HCT116 (cell line): ENCODE measurements around the gene TAGLN2. TPM values are rescaled to one million over a fixed set of nuclear protein-coding genes. Genes with fewer than 3 reads are reported as not detected.

ENCODE experiments used
- ATAC-seq: fragments of 200-7000 bp; cut with Tn5 transposase; 2 replicates; pipeline ENCODE4 v1.9.1; 2020; ENCODE audit warnings: mild to moderate bottlenecking, moderate library complexity
- Bru-seq: library from RNA; stranded (reverse); fragments of 400-500 nt; gene quantifications from one replicate; lab custom pipeline; 2021; lab: Mats Ljungman, UMichigan
- BruChase-seq, 2 experiments: library from RNA; stranded (reverse); fragments of 400-500 nt; gene quantifications; one replicate each; lab custom pipeline; 2021; lab: Mats Ljungman, UMichigan
- BruUV-seq: library from RNA; stranded (reverse); fragments of 400-500 nt; replicated peaks from 2 replicates; lab custom pipeline; 2021; lab: Mats Ljungman, UMichigan
- CTCF ChIA-PET: fragments of 300-600 bp; sonication (Branson Sonifier 250); formaldehyde crosslinking; loops from one replicate; lab custom pipeline; 2021; ENCODE audit warnings: antibody characterized with exemption; lab: Charles Lee
- POLR2A ChIA-PET: fragments of 300-600, 350-600 bp; sonication (Branson Sonifier 250); formaldehyde crosslinking; loops from one replicate; lab custom pipeline; 2021; ENCODE audit warnings: antibody characterized with exemption; lab: Charles Lee
- RAD21 ChIA-PET, 2 experiments: fragments of 300-600 bp; sonication (Branson Sonifier 250); formaldehyde crosslinking; loops; one replicate each; lab custom pipeline; 2023; ENCODE audit warnings: low total read pairs in 2 of 2; ENCODE audit not compliant: uncharacterized antibody in 2 of 2, unreplicated experiment in 2 of 2, low non-redundant PET in 1 of 2; lab: Charles Lee
- DNase-seq: peaks from one replicate; pipeline ENCODE4 v3.0.0-alpha.2; 2010; ENCODE audit warnings: low read depth, low spot score
- H2AFZ ChIP-seq: fragments of 200-600 bp; shearing (Covaris generic), sonication (generic); 2 replicates; pipeline ENCODE4 v1.6.1; 2017; ENCODE audit warnings: low read depth, mixed run types, mixed read lengths, antibody characterized with exemption, low read length; ENCODE audit not compliant: poor library complexity, severe bottlenecking
- H3K27ac ChIP-seq: 2 replicates; pipeline ENCODE4 v1.5.1; 2012; ENCODE audit warnings: low read depth, low read length
- H3K27me3 ChIP-seq: fragments of 200-600 bp; sonication (generic); 2 replicates; pipeline ENCODE4 v1.6.1; 2016; ENCODE audit warnings: mixed run types, low read length, mixed read lengths; ENCODE audit not compliant: insufficient read depth
- H3K36me3 ChIP-seq, 2 experiments: fragments of 200-500 bp in 1 of 2; fragments of 200-600 bp in 1 of 2; sonication (Bioruptor generic) in 1 of 2; sonication (generic) in 1 of 2; 2 replicates each; pipeline versions ENCODE4 v1.5.1 to v1.6.1; 2014 to 2016; ENCODE audit warnings: low read length in 2 of 2, inconsistent platforms in 1 of 2, mixed read lengths in 1 of 2, mixed run types in 1 of 2; ENCODE audit not compliant: insufficient read depth in 2 of 2, control insufficient read depth in 1 of 2
- H3K4me1 ChIP-seq, 2 experiments: fragments of 200-600 bp in 1 of 2; sonication (generic) in 1 of 2; 2 replicates each; pipeline versions ENCODE4 v1.5.1 to v1.6.1; 2012 to 2017; ENCODE audit warnings: low read length in 2 of 2, inconsistent platforms in 1 of 2, mild to moderate bottlenecking in 1 of 2, mixed read lengths in 1 of 2, mixed run types in 1 of 2, moderate library complexity in 1 of 2; ENCODE audit not compliant: insufficient read depth in 2 of 2, control insufficient read depth in 1 of 2
- H3K4me2 ChIP-seq: fragments of 200-600 bp; sonication (generic); 2 replicates; pipeline ENCODE4 v1.6.1; 2017; ENCODE audit warnings: mixed run types, low read length, mixed read lengths
- H3K4me3 ChIP-seq, 2 experiments: fragments of 200-600 bp in 1 of 2; sonication (generic) in 1 of 2; replicated peaks in 1 of 2; 2 replicates each; pipeline ENCODE4 v1.5.1; 2011 to 2016; ENCODE audit warnings: low read length in 2 of 2, control low read depth in 1 of 2, low read depth in 1 of 2, mild to moderate bottlenecking in 1 of 2, mixed read lengths in 1 of 2, mixed run types in 1 of 2
- H3K79me2 ChIP-seq: fragments of 200-600 bp; sonication (generic); 2 replicates; pipeline ENCODE4 v1.6.1; 2017; ENCODE audit warnings: mild to moderate bottlenecking, mixed run types, low read length, moderate library complexity, mixed read lengths; ENCODE audit not compliant: insufficient read depth
- H3K9ac ChIP-seq: fragments of 200-600 bp; sonication (generic); 2 replicates; pipeline ENCODE4 v1.6.1; 2016; ENCODE audit warnings: low read length, mixed read lengths
- H3K9me2 ChIP-seq: fragments of 200-600 bp; sonication (generic), shearing (Covaris generic); 2 replicates; pipeline ENCODE4 v1.6.1; 2017; ENCODE audit warnings: mixed run types, mild to moderate bottlenecking, moderate library complexity; ENCODE audit not compliant: insufficient read depth
- H3K9me3 ChIP-seq, 2 experiments: fragments of 200-500 bp in 1 of 2; fragments of 200-600 bp in 1 of 2; sonication (Bioruptor generic) in 1 of 2; sonication (generic) in 1 of 2; 2 replicates each; pipeline ENCODE4 v1.6.1; 2014 to 2017; ENCODE audit warnings: low read length in 2 of 2, mixed read lengths in 2 of 2, inconsistent platforms in 1 of 2, low read depth in 1 of 2, mild to moderate bottlenecking in 1 of 2, mixed run types in 1 of 2, moderate library complexity in 1 of 2; ENCODE audit not compliant: control insufficient read depth in 1 of 2, insufficient read depth in 1 of 2
- H4K20me1 ChIP-seq: fragments of 200-600 bp; sonication (generic), shearing (Covaris generic); 2 replicates; pipeline ENCODE4 v1.6.1; 2017; ENCODE audit warnings: mixed run types, mild to moderate bottlenecking, moderate library complexity; ENCODE audit not compliant: insufficient read depth
- CBX3 ChIP-seq: IDR thresholded peaks from 2 replicates; pipeline ENCODE4 v1.6.1; 2012; ENCODE audit warnings: low read depth
- CEBPB ChIP-seq: IDR thresholded peaks from 2 replicates; pipeline ENCODE4 v1.6.1; 2012; ENCODE audit warnings: low read depth
- CTCF ChIP-seq, 3 experiments: fragments of 200-600 bp in 1 of 3; sonication (generic) in 1 of 3; IDR thresholded peaks in 2 of 3; conservative IDR thresholded peaks in 1 of 3; 2 replicates each; pipeline ENCODE4 v1.5.1; 2012 to 2017; ENCODE audit warnings: low read depth in 2 of 3, low read length in 2 of 3, antibody characterized with exemption in 1 of 3, borderline replicate concordance in 1 of 3, control low read depth in 1 of 3, mild to moderate bottlenecking in 1 of 3, mixed read lengths in 1 of 3, mixed run types in 1 of 3, moderate library complexity in 1 of 3; ENCODE audit not compliant: insufficient read depth in 1 of 3
- ELF1 ChIP-seq: IDR thresholded peaks from 2 replicates; pipeline ENCODE4 v1.6.1; 2012; ENCODE audit warnings: low read depth, borderline replicate concordance
- EZH2 ChIP-seq: fragments of 200-600 bp; sonication (generic); IDR thresholded peaks from 2 replicates; pipeline ENCODE4 v1.6.1; 2017; ENCODE audit warnings: antibody characterized with exemption, mixed run types
- EZH2phosphoT487 ChIP-seq: fragments of 200-600 bp; IDR thresholded peaks from 2 replicates; pipeline ENCODE4 v1.6.1; 2018; ENCODE audit warnings: antibody characterized with exemption, borderline replicate concordance
- JUND ChIP-seq: IDR thresholded peaks from 2 replicates; pipeline ENCODE4 v1.6.1; 2012
- POLR2A ChIP-seq: IDR thresholded peaks from 2 replicates; pipeline ENCODE4 v1.7.0; 2011; ENCODE audit warnings: borderline replicate concordance; ENCODE audit not compliant: insufficient read depth, insufficient read length; ENCODE audit errors: extremely low read depth
- POLR2AphosphoS5 ChIP-seq: IDR thresholded peaks from 2 replicates; pipeline ENCODE4 v1.6.1; 2011; ENCODE audit warnings: mild to moderate bottlenecking, low read depth, low read length, moderate library complexity
- RAD21 ChIP-seq: IDR thresholded peaks from 2 replicates; pipeline ENCODE4 v1.6.1; 2012; ENCODE audit warnings: low read depth, mild to moderate bottlenecking
- REST ChIP-seq: IDR thresholded peaks from 2 replicates; pipeline ENCODE4 v1.6.1; 2012; ENCODE audit warnings: low read depth
- SIN3A ChIP-seq: IDR thresholded peaks from 2 replicates; pipeline ENCODE4 v1.6.1; 2012; ENCODE audit warnings: low read depth
- SP1 ChIP-seq: IDR thresholded peaks from 2 replicates; pipeline ENCODE4 v1.6.1; 2012; ENCODE audit warnings: low read depth
- SRF ChIP-seq: IDR thresholded peaks from 2 replicates; pipeline ENCODE4 v1.6.1; 2012; ENCODE audit warnings: low read depth
- TCF7L2 ChIP-seq: IDR thresholded peaks from 2 replicates; pipeline ENCODE4 v1.7.0; 2011; ENCODE audit warnings: borderline replicate concordance, inconsistent platforms; ENCODE audit not compliant: insufficient read depth, insufficient read length; ENCODE audit errors: extremely low read depth
- ZFX ChIP-seq: fragments of 450-650 bp; IDR thresholded peaks from 2 replicates; pipeline ENCODE4 v1.6.1; 2017
- ZNF274 ChIP-seq: fragments of 200-500 bp; sonication (Bioruptor generic); IDR thresholded peaks from 2 replicates; pipeline ENCODE4 v1.6.1; 2014; ENCODE audit warnings: mild to moderate bottlenecking, low read depth, low read length, inconsistent platforms
- intact Hi-C: fragments of 100-400 bp; cut with micrococcal nuclease; formaldehyde crosslinking; loops from 2 replicates; pipeline ENCODE4 v1.10.0; 2022
- long read RNA-seq: library from polyadenylated mRNA; unstranded; transcript quantifications from one replicate; pipeline ENCODE4 v2.0.0, GENCODE V29; 2021; ENCODE audit not compliant: unreplicated experiment
- polyA plus RNA-seq: library from polyadenylated mRNA; unstranded; fragments of >200 nt; gene quantifications from 2 replicates; pipeline ENCODE4 v1.2.1, GENCODE V29; 2012; ENCODE audit warnings: missing spikeins
- total RNA-seq: library from RNA; stranded (reverse); gene quantifications from one replicate; pipeline ENCODE4 v1.2.1, GENCODE V29; 2021; ENCODE audit not compliant: unreplicated experiment

TAGLN2 gene
- total RNA-seq (127 TPM), Bru-seq, nascent RNA (percentile 76 among the genes with signal in this experiment), BruChase-seq, experiment 1, labeled RNA remaining after a 6-hour chase (percentile 92 among the genes with signal in this experiment), BruChase-seq, experiment 2, labeled RNA remaining after a 2-hour chase (percentile 80 among the genes with signal in this experiment)
- 174 and 182 TPM in 2 replicates for polyA plus RNA-seq
- long read RNA-seq, transcript TAGLN2-203 (5 exons, 1,604 nt), result major isoform, 155 of 173 reads
- long read RNA-seq, partial matches to known transcripts, result 8 of 173 reads
- long read RNA-seq, other reads (novel, unspliced or antisense), result 10 of 173 reads

- Histone ChIP-seq H3K4me1 (peaks cover 21 to 42% of the 10 kb centered on the region in 2 experiments), H3K4me3 (peak within 1 kb of the TSS; percentile 57 to 62), H4K20me1 (no peaks in the 10 kb centered on the region; the same call in 1 of the 2 replicates), H3K9me2 (no peaks in the 10 kb centered on the region), H3K9ac (peak within 1 kb of the TSS; percentile 87), H3K79me2 (peaks cover 36% of the 10 kb centered on the region), H3K4me2 (peak within 1 kb of the TSS; percentile 93), H3K36me3 (peaks cover 0 to 7% of the 10 kb centered on the region in 2 experiments; a peak in 2 of 4 replicates), H2AFZ (no peak within 1 kb of the TSS), H3K9me3 (no peaks in the 10 kb centered on the region), H3K27ac (peak within 1 kb of the TSS; percentile 73), H3K27me3 (no peaks in the 10 kb centered on the region)
- CTCF ChIA-PET, result interaction anchor here (1.3 to 1.5 kb wide), 2 partner anchors 32 to 83 kb away, joined by 4 to 13 read pairs; no protein-coding TSS in a partner anchor
- DNase-seq (peak; percentile 79), ATAC-seq (peak; percentile 87)
- BruUV-seq, result TSS peak; percentile 59
- intact Hi-C loops, result no loop called here
- RAD21 ChIA-PET, result interaction anchor here in 1 of 2 experiments (0.9 kb wide), 1 partner anchor 32 kb away, joined by 3 read pairs; no protein-coding TSS in a partner anchor
- POLR2A ChIA-PET, result interaction anchor here (1.0 to 1.6 kb wide), 3 partner anchors 9 to 85 kb away, joined by 3 to 8 read pairs (median 3); no protein-coding TSS in a partner anchor
- TF ChIP-seq JUND (peak; percentile 27; the same call in 1 of the 2 replicates), ZFX (no peak), CTCF (IDR thresholded peaks at IDR 0.05 in 2 of 3, conservative IDR thresholded peaks at IDR 0.05 in 1 of 3; ENCODE audit: borderline replicate concordance in 1 of 3, insufficient read depth in 1 of 3, low read depth in 2 of 3, low read length in 2 of 3) (no peak), ELF1 (no peak), POLR2AphosphoS5 (peak; percentile 92), SIN3A (peak; percentile 64), CEBPB (no peak), EZH2phosphoT487 (no peak), RAD21 (no peak), EZH2 (no peak), TCF7L2 (peak; percentile 97), POLR2A (peak; percentile 76), CBX3 (no peak), REST (no peak), SRF (no peak), SP1 (peak; percentile 78), ZNF274 (no peak)
Observed at GRCh38 chr1:159924791-159925718, at the start of gene TAGLN2. TAGLN2 (minus strand) TSS chr1:159925507; CDS start chr1:159920509, 4,998 bp downstream.
